Loucy (cell line): Measurements from ENCODE around the gene CCNJL.

Experiments used
- H2AFZ ChIP-seq: fragments of 200-600 bp; sonication (generic); 2 replicates; pipeline ENCODE4 v1.6.0; 2016; ENCODE audit warnings: antibody characterized with exemption, mild to moderate bottlenecking, low read length, moderate library complexity
- H3F3A ChIP-seq: fragments of 200-600 bp; 2 replicates; pipeline ENCODE4 v1.6.0; 2016; ENCODE audit warnings: antibody characterized with exemption, low read depth, mild to moderate bottlenecking
- H3K27me3 ChIP-seq: fragments of 200-600 bp; sonication (generic); 2 replicates; pipeline ENCODE4 v1.6.1; 2014; ENCODE audit warnings: low read length, mild to moderate bottlenecking; ENCODE audit not compliant: insufficient read depth, poor library complexity, severe bottlenecking
- H3K36me3 ChIP-seq: fragments of 200-600 bp; sonication (generic); 2 replicates; pipeline ENCODE4 v1.6.1; 2016; ENCODE audit warnings: low read length; ENCODE audit not compliant: insufficient read depth
- H3K4me1 ChIP-seq: fragments of 200-600 bp; sonication (generic); 2 replicates; pipeline ENCODE4 v1.5.1; 2014; ENCODE audit warnings: low read length, mild to moderate bottlenecking; ENCODE audit not compliant: insufficient read depth, poor library complexity, severe bottlenecking
- H3K4me2 ChIP-seq: fragments of 200-600 bp; sonication (generic); 2 replicates; pipeline ENCODE4 v1.6.0; 2014; ENCODE audit warnings: antibody characterized with exemption, low read length, low read depth, mild to moderate bottlenecking; ENCODE audit not compliant: poor library complexity, severe bottlenecking
- H3K4me3 ChIP-seq: fragments of 200-600 bp; sonication (generic); 2 replicates; pipeline ENCODE4 v1.5.1; 2014; ENCODE audit warnings: low read length, mild to moderate bottlenecking, mixed read lengths; ENCODE audit not compliant: poor library complexity, severe bottlenecking
- H3K79me2 ChIP-seq: fragments of 200-600 bp; sonication (generic); 2 replicates; pipeline ENCODE4 v1.6.1; 2014; ENCODE audit warnings: low read length; ENCODE audit not compliant: insufficient read depth
- H3K9ac ChIP-seq: fragments of 200-600 bp; sonication (generic); 2 replicates; pipeline ENCODE4 v1.6.0; 2014; ENCODE audit warnings: mild to moderate bottlenecking, low read depth, low read length, moderate library complexity; ENCODE audit not compliant: poor library complexity, severe bottlenecking
- H3K9me2 ChIP-seq: fragments of 200-600 bp; sonication (generic); replicated peaks from 2 replicates; pipeline ENCODE4 v1.6.1; 2016; ENCODE audit warnings: low read depth, low read length, mixed read lengths
- H3K9me3 ChIP-seq: fragments of 200-600 bp; sonication (generic); 2 replicates; pipeline ENCODE4 v1.6.1; 2014; ENCODE audit warnings: mild to moderate bottlenecking, antibody characterized with exemption, low read length, low read depth; ENCODE audit not compliant: insufficient read depth
- H4K20me1 ChIP-seq: fragments of 200-600 bp; sonication (generic); 2 replicates; pipeline ENCODE4 v1.6.0; 2014; ENCODE audit warnings: antibody characterized with exemption, low read length, mild to moderate bottlenecking; ENCODE audit not compliant: insufficient read depth, poor library complexity, severe bottlenecking
- EZH2phosphoT487 ChIP-seq: fragments of 200-600 bp; IDR thresholded peaks from 2 replicates; pipeline ENCODE4 v1.6.1; 2018; ENCODE audit warnings: antibody characterized with exemption, mild to moderate bottlenecking, moderate library complexity, borderline replicate concordance
- TF ChIP-seq, protein P1 (sequence below): fragments of 200-600 bp; sonication (generic); conservative IDR thresholded peaks from 2 replicates; pipeline ENCODE4 v1.5.1; 2014; ENCODE audit warnings: mild to moderate bottlenecking, antibody characterized with exemption, low read length

The CCNJL gene

DNA sequence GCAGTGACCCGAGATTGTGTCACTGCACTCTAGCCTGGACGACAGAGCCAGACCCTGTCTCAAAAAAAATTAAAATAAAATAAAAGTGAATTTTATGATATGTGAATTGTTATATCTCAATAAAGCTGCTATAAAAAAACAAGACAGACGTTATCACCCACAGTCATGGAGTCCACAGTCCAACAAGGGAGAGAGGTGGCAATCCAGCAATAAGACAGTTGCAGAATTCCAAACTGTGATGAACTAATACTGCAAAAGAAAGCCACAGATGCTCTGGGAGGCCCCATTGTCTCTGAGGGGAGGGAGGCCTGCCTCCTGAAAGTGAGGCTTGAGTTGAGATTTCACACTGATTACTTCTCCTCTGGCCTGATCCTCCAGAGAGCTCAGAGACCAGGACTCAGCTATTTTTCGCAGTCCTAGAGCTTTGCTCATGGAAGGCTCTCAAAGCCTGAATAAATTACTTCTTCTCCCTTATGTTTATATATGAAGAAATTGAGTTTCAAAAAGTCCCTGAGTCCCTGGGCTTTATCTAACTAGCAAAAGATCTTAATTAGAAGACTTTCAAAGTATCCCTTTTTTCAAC lies 28.0 kb downstream of the CCNJL start:
- no peaks in the 10 kb centered on the region for H3K27me3 ChIP-seq
- no peaks in the 10 kb centered on the region for H3F3A ChIP-seq
- H3K9ac ChIP-seq = no peak overlapping the region
- H4K20me1 ChIP-seq = no peaks in the 10 kb centered on the region
- H3K9me2 ChIP-seq = no peaks in the 10 kb centered on the region
- H3K4me2 ChIP-seq = no peak overlapping the region
- H3K79me2 ChIP-seq = peaks cover 35% of the 10 kb centered on the region
- H3K4me3 ChIP-seq = no peak overlapping the region
- H3K4me1 ChIP-seq = peaks cover 8% of the 10 kb centered on the region
- peaks cover 11% of the 10 kb centered on the region; the same call in 1 of the 2 replicates for H3K36me3 ChIP-seq
- H3K9me3 ChIP-seq = no peaks in the 10 kb centered on the region
- no peak overlapping the region for H2AFZ ChIP-seq
- TF ChIP-seq, protein P1, sequence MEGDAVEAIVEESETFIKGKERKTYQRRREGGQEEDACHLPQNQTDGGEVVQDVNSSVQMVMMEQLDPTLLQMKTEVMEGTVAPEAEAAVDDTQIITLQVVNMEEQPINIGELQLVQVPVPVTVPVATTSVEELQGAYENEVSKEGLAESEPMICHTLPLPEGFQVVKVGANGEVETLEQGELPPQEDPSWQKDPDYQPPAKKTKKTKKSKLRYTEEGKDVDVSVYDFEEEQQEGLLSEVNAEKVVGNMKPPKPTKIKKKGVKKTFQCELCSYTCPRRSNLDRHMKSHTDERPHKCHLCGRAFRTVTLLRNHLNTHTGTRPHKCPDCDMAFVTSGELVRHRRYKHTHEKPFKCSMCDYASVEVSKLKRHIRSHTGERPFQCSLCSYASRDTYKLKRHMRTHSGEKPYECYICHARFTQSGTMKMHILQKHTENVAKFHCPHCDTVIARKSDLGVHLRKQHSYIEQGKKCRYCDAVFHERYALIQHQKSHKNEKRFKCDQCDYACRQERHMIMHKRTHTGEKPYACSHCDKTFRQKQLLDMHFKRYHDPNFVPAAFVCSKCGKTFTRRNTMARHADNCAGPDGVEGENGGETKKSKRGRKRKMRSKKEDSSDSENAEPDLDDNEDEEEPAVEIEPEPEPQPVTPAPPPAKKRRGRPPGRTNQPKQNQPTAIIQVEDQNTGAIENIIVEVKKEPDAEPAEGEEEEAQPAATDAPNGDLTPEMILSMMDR = no peak
- TF ChIP-seq EZH2phosphoT487 = no peak

DNA sequence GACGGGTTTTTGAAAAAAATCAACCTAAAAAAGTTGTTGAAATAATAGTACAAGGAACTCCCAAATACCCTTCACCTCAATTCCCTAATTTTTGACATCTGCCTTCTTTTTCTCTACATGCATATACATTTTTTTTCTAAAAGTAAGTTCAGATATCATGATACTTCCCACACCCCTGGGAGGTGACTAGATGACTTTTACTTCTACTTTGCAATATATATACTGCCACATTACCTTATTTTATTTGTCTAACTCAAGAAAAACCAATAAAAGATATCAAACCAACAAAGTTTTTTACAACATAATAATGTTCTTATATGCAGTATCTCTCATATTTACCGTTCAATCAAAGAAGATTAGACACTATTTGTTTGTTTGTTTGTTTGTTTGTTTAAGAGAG lies 31.1 kb downstream of the CCNJL start:
- Histone ChIP-seq H3K27me3 (no peaks in the 10 kb centered on the region), H2AFZ (no peak overlapping the region), H3K4me1 (no peaks in the 10 kb centered on the region), H3K36me3 (peaks cover 25% of the 10 kb centered on the region; the same call in 1 of the 2 replicates), H3K9me2 (no peaks in the 10 kb centered on the region), H3K79me2 (peaks cover 25% of the 10 kb centered on the region; the same call in 1 of the 2 replicates), H3K9me3 (no peaks in the 10 kb centered on the region), H3K9ac (no peak overlapping the region), H4K20me1 (no peaks in the 10 kb centered on the region), H3K4me3 (no peak overlapping the region), H3F3A (no peaks in the 10 kb centered on the region), H3K4me2 (no peak overlapping the region)
- TF ChIP-seq, protein P1 = no peak
- TF ChIP-seq EZH2phosphoT487 = no peak

DNA sequence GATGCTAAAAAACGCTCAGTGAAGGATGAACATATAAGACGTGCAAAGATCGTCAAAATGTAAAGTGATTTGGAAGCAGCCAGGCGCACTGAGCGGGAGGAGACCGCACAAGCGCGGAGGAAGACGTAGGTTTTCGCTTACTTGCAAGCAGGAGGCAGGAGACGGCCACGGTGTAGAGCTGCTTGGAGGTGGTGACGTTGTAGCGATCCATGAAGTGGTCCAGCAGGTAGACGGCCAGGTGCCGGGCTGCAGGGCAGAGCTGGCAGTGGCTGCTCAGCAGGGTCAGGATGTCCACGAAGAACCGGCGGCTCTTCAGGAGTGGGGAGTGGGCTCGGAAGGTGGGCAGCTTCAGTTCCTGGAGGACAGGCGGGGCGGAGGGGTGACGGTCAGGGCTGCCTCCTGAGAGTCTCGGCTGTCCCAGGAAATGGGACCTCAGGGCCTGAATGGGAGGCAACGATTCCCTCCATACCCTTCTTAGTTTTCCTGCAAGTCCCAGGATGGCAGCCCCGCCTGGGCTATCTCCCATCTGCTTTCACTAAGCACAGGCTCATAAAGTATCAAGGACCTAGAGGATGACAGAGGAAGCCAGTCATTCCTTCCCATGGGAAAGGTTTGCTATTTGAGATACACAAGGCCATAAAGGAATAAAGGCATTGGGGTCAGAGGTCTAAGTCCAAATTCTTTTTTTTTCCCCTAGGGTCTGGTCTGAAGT lies 31.8 kb downstream of the CCNJL start:
- TF ChIP-seq, protein P1 = no peak

More for the DNA sequence above, 31.8 kb downstream of the CCNJL start:
- Histone ChIP-seq H2AFZ (no peak overlapping the region), H3K27me3 (no peaks in the 10 kb centered on the region), H3K4me1 (no peaks in the 10 kb centered on the region), H3K9ac (no peak overlapping the region), H3K9me2 (no peaks in the 10 kb centered on the region), H3K9me3 (no peaks in the 10 kb centered on the region), H3K4me3 (no peak overlapping the region), H4K20me1 (no peaks in the 10 kb centered on the region), H3K36me3 (peaks cover 32% of the 10 kb centered on the region; the same call in 1 of the 2 replicates), H3F3A (no peaks in the 10 kb centered on the region), H3K4me2 (no peak overlapping the region), H3K79me2 (peaks cover 18% of the 10 kb centered on the region; the same call in 1 of the 2 replicates)
